ENCODE data around the gene FHIT.

Gene FHIT

GRCh38 chr3:59788801-59789200, 1462.5 kb downstream of the FHIT start:
- TF ChIP-seq EZH2phosphoT487 (conservative IDR thresholded peaks at IDR 0.05; ENCODE audit: low read length): no peak
- H3K27ac ChIP-seq (ENCODE audit: low read depth, low read length): no peak overlapping the region
- H3K4me2 ChIP-seq (ENCODE audit: low read depth, low read length, poor library complexity, severe bottlenecking): no peak overlapping the region
- no peak overlapping the region for H3K9ac ChIP-seq (ENCODE audit: low read length)
- no peak overlapping the region for H3K4me3 ChIP-seq (ENCODE audit: insufficient read depth, low read length, poor library complexity, severe bottlenecking)
- H2AFZ ChIP-seq (ENCODE audit: low read depth, low read length, severe bottlenecking): no peak overlapping the region
- no peaks in the 10 kb centered on the region for H3K79me2 ChIP-seq (ENCODE audit: insufficient read depth, low read length)
- no peaks in the 10 kb centered on the region for H4K20me1 ChIP-seq (ENCODE audit: low read depth, low read length)
- H3K36me3 ChIP-seq (ENCODE audit: low read length): no peaks in the 10 kb centered on the region
- H3K27me3 ChIP-seq (ENCODE audit: low read length): no peaks in the 10 kb centered on the region
- no peaks in the 10 kb centered on the region for H3K9me2 ChIP-seq (replicated peaks; ENCODE audit: insufficient read depth, low read length)
- H3K9me3 ChIP-seq (ENCODE audit: insufficient read depth, low read length): no peaks in the 10 kb centered on the region
- no peaks in the 10 kb centered on the region for H3F3A ChIP-seq (ENCODE audit: insufficient read depth)

- H2AFZ ChIP-seq (ENCODE audit: low read depth, low read length, severe bottlenecking): no peak overlapping the region
- H3K9me3 ChIP-seq (ENCODE audit: insufficient read depth, low read length): no peaks in the 10 kb centered on the region
- H3K9ac ChIP-seq (ENCODE audit: low read length): no peak overlapping the region
- TF ChIP-seq EZH2phosphoT487 (conservative IDR thresholded peaks at IDR 0.05; ENCODE audit: low read length): no peak
- TF ChIP-seq, protein P1, sequence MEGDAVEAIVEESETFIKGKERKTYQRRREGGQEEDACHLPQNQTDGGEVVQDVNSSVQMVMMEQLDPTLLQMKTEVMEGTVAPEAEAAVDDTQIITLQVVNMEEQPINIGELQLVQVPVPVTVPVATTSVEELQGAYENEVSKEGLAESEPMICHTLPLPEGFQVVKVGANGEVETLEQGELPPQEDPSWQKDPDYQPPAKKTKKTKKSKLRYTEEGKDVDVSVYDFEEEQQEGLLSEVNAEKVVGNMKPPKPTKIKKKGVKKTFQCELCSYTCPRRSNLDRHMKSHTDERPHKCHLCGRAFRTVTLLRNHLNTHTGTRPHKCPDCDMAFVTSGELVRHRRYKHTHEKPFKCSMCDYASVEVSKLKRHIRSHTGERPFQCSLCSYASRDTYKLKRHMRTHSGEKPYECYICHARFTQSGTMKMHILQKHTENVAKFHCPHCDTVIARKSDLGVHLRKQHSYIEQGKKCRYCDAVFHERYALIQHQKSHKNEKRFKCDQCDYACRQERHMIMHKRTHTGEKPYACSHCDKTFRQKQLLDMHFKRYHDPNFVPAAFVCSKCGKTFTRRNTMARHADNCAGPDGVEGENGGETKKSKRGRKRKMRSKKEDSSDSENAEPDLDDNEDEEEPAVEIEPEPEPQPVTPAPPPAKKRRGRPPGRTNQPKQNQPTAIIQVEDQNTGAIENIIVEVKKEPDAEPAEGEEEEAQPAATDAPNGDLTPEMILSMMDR (IDR thresholded peaks at IDR 0.05; ENCODE audit: insufficient read depth, low read length, poor library complexity, severe bottlenecking): no peak
- no peaks in the 10 kb centered on the region for H3K79me2 ChIP-seq (ENCODE audit: insufficient read depth, low read length)
- no peak overlapping the region for H3K4me3 ChIP-seq (ENCODE audit: insufficient read depth, low read length, poor library complexity, severe bottlenecking)
- no peaks in the 10 kb centered on the region for H3K9me2 ChIP-seq (replicated peaks; ENCODE audit: insufficient read depth, low read length)
- no peaks in the 10 kb centered on the region for H3F3A ChIP-seq (ENCODE audit: insufficient read depth)
- no peak overlapping the region for H3K4me2 ChIP-seq (ENCODE audit: low read depth, low read length, poor library complexity, severe bottlenecking)
- H4K20me1 ChIP-seq (ENCODE audit: low read depth, low read length): no peaks in the 10 kb centered on the region
- no peak overlapping the region for H3K27ac ChIP-seq (ENCODE audit: low read depth, low read length)
- no peaks in the 10 kb centered on the region for H3K27me3 ChIP-seq (ENCODE audit: low read length)
- H3K36me3 ChIP-seq (ENCODE audit: low read length): no peaks in the 10 kb centered on the region
Observed at GRCh38 chr3:59788133-59788532, 1463.1 kb downstream of the FHIT start.

- Histone ChIP-seq H3K4me2 (ENCODE audit: low read depth, low read length, poor library complexity, severe bottlenecking) (no peak overlapping the region), H4K20me1 (ENCODE audit: low read depth, low read length) (no peaks in the 10 kb centered on the region), H3K9ac (ENCODE audit: low read length) (no peak overlapping the region), H3K36me3 (ENCODE audit: low read length) (no peaks in the 10 kb centered on the region), H3K79me2 (ENCODE audit: insufficient read depth, low read length) (no peaks in the 10 kb centered on the region), H3F3A (ENCODE audit: insufficient read depth) (no peaks in the 10 kb centered on the region), H3K9me3 (ENCODE audit: insufficient read depth, low read length) (no peaks in the 10 kb centered on the region), H3K9me2 (replicated peaks; ENCODE audit: insufficient read depth, low read length) (no peaks in the 10 kb centered on the region), H3K4me3 (ENCODE audit: insufficient read depth, low read length, poor library complexity, severe bottlenecking) (no peak overlapping the region), H3K27ac (ENCODE audit: low read depth, low read length) (no peak overlapping the region), H3K27me3 (ENCODE audit: low read length) (no peaks in the 10 kb centered on the region), H2AFZ (ENCODE audit: low read depth, low read length, severe bottlenecking) (no peak overlapping the region)
- no peak for TF ChIP-seq EZH2phosphoT487 (conservative IDR thresholded peaks at IDR 0.05; ENCODE audit: low read length)
- TF ChIP-seq, protein P1 (IDR thresholded peaks at IDR 0.05; ENCODE audit: insufficient read depth, low read length, poor library complexity, severe bottlenecking): no peak
Observed at GRCh38 chr3:59786374-59786773, 1464.9 kb downstream of the FHIT start.

GRCh38 chr3:59784164-59784563, 1467.1 kb downstream of the FHIT start:
- no peak overlapping the region for H2AFZ ChIP-seq (ENCODE audit: low read depth, low read length, severe bottlenecking)
- H3K9ac ChIP-seq (ENCODE audit: low read length): no peak overlapping the region
- no peaks in the 10 kb centered on the region for H3K9me3 ChIP-seq (ENCODE audit: insufficient read depth, low read length)
- H3F3A ChIP-seq (ENCODE audit: insufficient read depth): no peaks in the 10 kb centered on the region
- no peaks in the 10 kb centered on the region for H4K20me1 ChIP-seq (ENCODE audit: low read depth, low read length)
- TF ChIP-seq EZH2phosphoT487 (conservative IDR thresholded peaks at IDR 0.05; ENCODE audit: low read length): no peak
- TF ChIP-seq, protein P1 (IDR thresholded peaks at IDR 0.05; ENCODE audit: insufficient read depth, low read length, poor library complexity, severe bottlenecking): no peak
- H3K27ac ChIP-seq (ENCODE audit: low read depth, low read length): no peak overlapping the region
- H3K9me2 ChIP-seq (replicated peaks; ENCODE audit: insufficient read depth, low read length): no peaks in the 10 kb centered on the region
- H3K79me2 ChIP-seq (ENCODE audit: insufficient read depth, low read length): no peaks in the 10 kb centered on the region
- no peak overlapping the region for H3K4me2 ChIP-seq (ENCODE audit: low read depth, low read length, poor library complexity, severe bottlenecking)
- H3K4me3 ChIP-seq (ENCODE audit: insufficient read depth, low read length, poor library complexity, severe bottlenecking): no peak overlapping the region
- no peaks in the 10 kb centered on the region for H3K36me3 ChIP-seq (ENCODE audit: low read length)
- no peaks in the 10 kb centered on the region for H3K27me3 ChIP-seq (ENCODE audit: low read length)
